PC-3 (cell line): ENCODE measurements around the gene CAST. TPM values are rescaled to one million over a fixed set of nuclear protein-coding genes. Genes with fewer than 3 reads are reported as not detected.

Experiments used
- ATAC-seq: fragments of 200-7000 bp; cut with Tn5 transposase; 2 replicates; pipeline ENCODE4 v1.9.1; 2020; ENCODE audit warnings: mild to moderate bottlenecking, moderate library complexity
- BruUV-seq: library from RNA; stranded (reverse); fragments of 400-500 nt; replicated peaks from 2 replicates; lab custom pipeline; 2021; lab: Mats Ljungman, UMichigan
- CTCF ChIA-PET: fragments of 300-600 bp; sonication (Branson Sonifier 250); formaldehyde crosslinking; loops from one replicate; lab custom pipeline; 2022; ENCODE audit warnings: antibody characterized with exemption; lab: Charles Lee
- POLR2A ChIA-PET: fragments of 300-600 bp; sonication (Branson Sonifier 250); formaldehyde crosslinking; loops from one replicate; lab custom pipeline; 2022; ENCODE audit warnings: antibody characterized with exemption; ENCODE audit not compliant: unreplicated experiment; lab: Charles Lee
- DNase-seq: peaks from one replicate; pipeline ENCODE4 v3.0.0-alpha.2; 2015
- H2AFZ ChIP-seq: fragments of 300-600 bp; sonication (generic); 2 replicates; pipeline ENCODE4 v1.6.0; 2016; ENCODE audit warnings: antibody characterized with exemption, low read length
- H3F3A ChIP-seq: fragments of 300-600 bp; sonication (generic); one replicate; pipeline ENCODE4 v1.6.0; 2017; ENCODE audit warnings: antibody characterized with exemption, low read length, control low read depth, mild to moderate bottlenecking; ENCODE audit not compliant: unreplicated experiment
- H3K27ac ChIP-seq: fragments of 300-600 bp; sonication (generic); 2 replicates; pipeline ENCODE4 v1.5.1; 2016; ENCODE audit warnings: mild to moderate bottlenecking, low read length
- H3K27me3 ChIP-seq: fragments of 300-600 bp; sonication (generic); 2 replicates; pipeline ENCODE4 v1.6.1; 2016; ENCODE audit warnings: low read length, mixed read lengths
- H3K36me3 ChIP-seq: fragments of 300-600 bp; sonication (generic); 2 replicates; pipeline ENCODE4 v1.6.1; 2016; ENCODE audit warnings: low read depth, mixed run types, low read length, mixed read lengths
- H3K4me1 ChIP-seq: fragments of 300-600 bp; sonication (generic); 2 replicates; pipeline ENCODE4 v1.5.1; 2016; ENCODE audit warnings: low read length; ENCODE audit not compliant: insufficient read depth
- H3K4me2 ChIP-seq: fragments of 300-600 bp; sonication (generic); 2 replicates; pipeline ENCODE4 v1.6.0; 2016; ENCODE audit warnings: low read length
- H3K4me3 ChIP-seq: fragments of 300-600 bp; sonication (generic); 2 replicates; pipeline ENCODE4 v1.5.1; 2016; ENCODE audit warnings: mild to moderate bottlenecking, low read length, mixed read lengths
- H3K79me2 ChIP-seq: fragments of 300-600 bp; sonication (generic); 2 replicates; pipeline ENCODE4 v1.6.1; 2017; ENCODE audit warnings: low read length, mixed read lengths
- H3K9ac ChIP-seq: fragments of 300-600 bp; sonication (generic); 2 replicates; pipeline ENCODE4 v1.6.0; 2016; ENCODE audit warnings: mild to moderate bottlenecking, low read length
- H3K9me2 ChIP-seq: fragments of 300-600 bp; sonication (generic); replicated peaks from 2 replicates; pipeline ENCODE4 v1.6.1; 2016; ENCODE audit warnings: mixed run types, low read length, mixed read lengths
- H3K9me3 ChIP-seq: fragments of 300-600 bp; sonication (generic); 2 replicates; pipeline ENCODE4 v1.6.1; 2016; ENCODE audit warnings: low read length, mixed read lengths
- H4K20me1 ChIP-seq: fragments of 300-600 bp; sonication (generic); 2 replicates; pipeline ENCODE4 v1.6.1; 2016; ENCODE audit warnings: low read length, mixed read lengths
- EZH2 ChIP-seq: fragments of 300-600 bp; sonication (generic); IDR thresholded peaks from one replicate; pipeline ENCODE4 v1.6.1; 2017; ENCODE audit warnings: antibody characterized with exemption, mild to moderate bottlenecking, low read length; ENCODE audit not compliant: unreplicated experiment
- EZH2phosphoT487 ChIP-seq: fragments of 300-600 bp; sonication (generic); IDR thresholded peaks from 2 replicates; pipeline ENCODE4 v1.6.1; 2018; ENCODE audit warnings: mild to moderate bottlenecking, antibody characterized with exemption, low read length, borderline replicate concordance
- intact Hi-C: fragments of 100-400 bp; cut with micrococcal nuclease; formaldehyde crosslinking; loops from 2 replicates; pipeline ENCODE4 v1.9.0; 2023
- total RNA-seq: library from RNA; depleted of rRNA; stranded (reverse); fragments of >200 nt; gene quantifications from 2 replicates; pipeline ENCODE4 v1.2.3, GENCODE V29; 2014
- TF ChIP-seq, protein P1 (sequence below): fragments of 300-600 bp; sonication (generic); conservative IDR thresholded peaks from 2 replicates; pipeline ENCODE4 v1.5.1; 2017; ENCODE audit warnings: antibody characterized with exemption, low read depth, mild to moderate bottlenecking, low read length

Gene CAST
- total RNA-seq, 1 experiment from 2014 or later = 73.2 TPM

DNA sequence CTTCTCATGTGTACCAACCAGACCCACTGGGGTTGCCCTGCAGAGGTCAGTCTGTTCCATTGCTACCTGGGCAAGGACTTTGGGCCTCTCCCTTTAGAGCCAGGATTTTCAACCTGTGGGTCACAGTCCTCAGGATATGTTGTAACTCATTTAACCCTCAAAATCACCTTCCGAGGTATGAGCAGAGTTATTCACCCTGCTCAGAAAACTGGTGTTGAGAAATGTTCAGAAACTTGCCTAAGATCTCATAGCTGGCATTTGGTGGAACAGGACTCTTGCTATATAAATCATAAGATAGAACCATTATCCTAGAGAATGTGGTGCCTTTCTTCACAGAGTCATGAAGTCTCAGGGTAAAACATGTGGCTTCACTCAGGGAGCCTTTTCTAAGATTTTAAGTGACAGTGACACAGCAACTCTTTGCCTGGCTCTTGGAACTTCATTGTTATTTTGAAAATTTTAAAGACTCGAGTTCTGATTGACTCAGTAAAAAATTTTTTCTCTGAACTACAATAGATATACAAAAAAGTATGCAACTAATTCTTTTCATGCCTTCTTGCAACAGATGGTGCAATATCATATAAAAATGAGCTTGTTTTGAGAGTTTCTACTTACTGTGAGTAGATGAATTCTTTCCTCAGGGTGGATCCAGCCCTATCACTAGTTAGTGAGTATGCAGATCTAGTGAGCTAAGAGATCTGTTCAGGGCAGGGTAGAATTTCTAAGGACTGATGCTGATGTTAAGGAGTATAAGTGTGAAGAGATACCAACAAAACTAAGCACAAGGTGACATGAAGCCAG, 29.5 kb downstream of the CAST start:
- H4K20me1 ChIP-seq = 0 out of 2 replicates have a peak, but pooled peaks cover 3% of the 10 kb centered on the region
- CTCF ChIA-PET = interaction anchor here (0.6 kb wide), 1 partner anchor 77 kb away, joined by 3 read pairs; no protein-coding TSS in a partner anchor
- no peak for DNase-seq
- no peaks in the 10 kb centered on the region for H3K9me3 ChIP-seq
- peaks cover 5% of the 10 kb centered on the region for H3K4me1 ChIP-seq
- no TSS peak for BruUV-seq
- no peak overlapping the region for H3K9ac ChIP-seq
- no peaks in the 10 kb centered on the region for H3K9me2 ChIP-seq
- H3K4me3 ChIP-seq = no peak overlapping the region
- no peak overlapping the region for H3K4me2 ChIP-seq
- no peak for ATAC-seq
- POLR2A ChIA-PET = interaction anchor here (0.7 kb wide), 1 partner anchor 29 kb away, joined by 4 read pairs; no protein-coding TSS in a partner anchor
- no peaks in the 10 kb centered on the region for H3F3A ChIP-seq
- intact Hi-C loops = no loop called here
- H3K36me3 ChIP-seq = peaks cover 5% of the 10 kb centered on the region; the same call in 1 of the 2 replicates
- no peak overlapping the region for H3K27ac ChIP-seq
- TF ChIP-seq, protein P1, sequence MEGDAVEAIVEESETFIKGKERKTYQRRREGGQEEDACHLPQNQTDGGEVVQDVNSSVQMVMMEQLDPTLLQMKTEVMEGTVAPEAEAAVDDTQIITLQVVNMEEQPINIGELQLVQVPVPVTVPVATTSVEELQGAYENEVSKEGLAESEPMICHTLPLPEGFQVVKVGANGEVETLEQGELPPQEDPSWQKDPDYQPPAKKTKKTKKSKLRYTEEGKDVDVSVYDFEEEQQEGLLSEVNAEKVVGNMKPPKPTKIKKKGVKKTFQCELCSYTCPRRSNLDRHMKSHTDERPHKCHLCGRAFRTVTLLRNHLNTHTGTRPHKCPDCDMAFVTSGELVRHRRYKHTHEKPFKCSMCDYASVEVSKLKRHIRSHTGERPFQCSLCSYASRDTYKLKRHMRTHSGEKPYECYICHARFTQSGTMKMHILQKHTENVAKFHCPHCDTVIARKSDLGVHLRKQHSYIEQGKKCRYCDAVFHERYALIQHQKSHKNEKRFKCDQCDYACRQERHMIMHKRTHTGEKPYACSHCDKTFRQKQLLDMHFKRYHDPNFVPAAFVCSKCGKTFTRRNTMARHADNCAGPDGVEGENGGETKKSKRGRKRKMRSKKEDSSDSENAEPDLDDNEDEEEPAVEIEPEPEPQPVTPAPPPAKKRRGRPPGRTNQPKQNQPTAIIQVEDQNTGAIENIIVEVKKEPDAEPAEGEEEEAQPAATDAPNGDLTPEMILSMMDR = no peak
- TF ChIP-seq EZH2 = no peak
- TF ChIP-seq EZH2phosphoT487 = no peak
- peaks cover 14% of the 10 kb centered on the region; the same call in 1 of the 2 replicates for H3K79me2 ChIP-seq
- no peak overlapping the region for H2AFZ ChIP-seq
- no peaks in the 10 kb centered on the region for H3K27me3 ChIP-seq

DNA sequence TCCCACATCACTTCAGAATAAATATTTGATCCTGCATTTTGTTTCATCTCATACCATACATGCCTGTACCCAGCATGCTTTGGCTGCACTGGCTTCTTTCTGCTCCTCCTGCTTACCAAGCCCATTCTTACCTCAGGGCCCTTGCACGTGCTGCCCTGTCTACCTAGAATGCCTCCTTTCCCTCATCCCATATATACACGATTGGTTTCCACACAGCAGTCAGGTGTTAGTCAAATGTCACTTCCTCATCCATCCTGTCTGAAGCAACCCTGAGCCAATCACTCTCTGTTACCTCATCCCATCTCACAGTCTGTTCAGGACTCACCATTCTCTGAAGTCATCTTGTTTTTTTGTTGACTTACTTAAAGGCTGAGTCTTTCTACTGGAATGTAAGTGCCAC, 30.3 kb downstream of the CAST start:
- H3F3A ChIP-seq = no peaks in the 10 kb centered on the region
- H3K27ac ChIP-seq = no peak overlapping the region
- H3K4me1 ChIP-seq = peaks cover 5% of the 10 kb centered on the region
- H3K4me2 ChIP-seq = no peak overlapping the region
- peaks cover 14% of the 10 kb centered on the region; the same call in 1 of the 2 replicates for H3K79me2 ChIP-seq
- 0 out of 2 replicates have a peak, but pooled peaks cover 3% of the 10 kb centered on the region for H4K20me1 ChIP-seq
- ATAC-seq = no peak; the same call in 1 of the 2 replicates
- DNase-seq = no peak
- intact Hi-C loops = no loop called here
- H3K9me3 ChIP-seq = no peaks in the 10 kb centered on the region
- ChIA-PET POLR2A (no interaction called here), CTCF (no interaction called here)
- H3K36me3 ChIP-seq = peaks cover 5% of the 10 kb centered on the region; the same call in 1 of the 2 replicates
- no TSS peak for BruUV-seq
- H3K27me3 ChIP-seq = no peaks in the 10 kb centered on the region
- no peak overlapping the region for H2AFZ ChIP-seq
- no peaks in the 10 kb centered on the region for H3K9me2 ChIP-seq
- H3K9ac ChIP-seq = no peak overlapping the region
- no peak overlapping the region for H3K4me3 ChIP-seq
- TF ChIP-seq, protein P1 = no peak
- TF ChIP-seq EZH2phosphoT487 (no peak), EZH2 (no peak)
